ENCODE data around the gene UPF1.
A peak's percentile ranks its signal among the peaks of the same experiment; 100 is the strongest.

The UPF1 gene

GRCh38 chr19:18828786-18829185 lies 3.0 kb upstream of the UPF1 start:
- peaks cover 0 to 8% (median 0%) of the 10 kb centered on the region in 5 experiments for H3K9me3 ChIP-seq (ENCODE audit: control extremely low read depth in 1 of 5, control insufficient read depth in 4 of 5, insufficient read depth in 2 of 5, low read depth in 1 of 5, low read length in 4 of 5)
- DNase-seq: no peak
- CTCF ChIA-PET: interaction anchor here (0.7 to 1.1 kb wide), 2 partner anchors 19 to 20 kb away, joined by 3 read pairs; no protein-coding TSS in a partner anchor
- no peak overlapping the region for H3K27ac ChIP-seq (ENCODE audit: insufficient read depth in 1 of 2, low read depth in 1 of 2, low read length in 2 of 2, poor library complexity in 1 of 2, severe bottlenecking in 2 of 2)
- POLR2A ChIA-PET: interaction anchor here (0.6 kb wide), 1 partner anchor 277 kb away, joined by 12 read pairs; no protein-coding TSS in a partner anchor
- 65% methylated on average over 3 of the region's 6 CpGs for WGBS (ENCODE audit: insufficient coverage)
- H3K27me3 ChIP-seq (replicated peaks in 2 of 5; ENCODE audit: control insufficient read depth in 4 of 5, insufficient read depth in 5 of 5, low read length in 4 of 5): peaks cover 0 to 2% (median 0%) of the 10 kb centered on the region in 5 experiments
- peaks cover 3 to 17% (median 15%) of the 10 kb centered on the region in 4 experiments for H3K4me1 ChIP-seq (ENCODE audit: control extremely low read depth in 1 of 4, control insufficient read depth in 4 of 4, insufficient read depth in 4 of 4, low read length in 3 of 4)
- peaks cover 0 to 3% (median 0%) of the 10 kb centered on the region in 4 experiments for H3K36me3 ChIP-seq (ENCODE audit: control insufficient read depth in 4 of 4, insufficient read depth in 4 of 4, low read length in 3 of 4)
- H3K4me3 ChIP-seq (ENCODE audit: control insufficient read depth in 1 of 7, extremely low read depth in 1 of 7, insufficient read depth in 4 of 7, low read depth in 2 of 7, low read length in 6 of 7): no peak overlapping the region

GRCh38 chr19:18830488-18830887 lies 1.3 kb upstream of the UPF1 start:
- ChIA-PET CTCF (interaction anchor here (1.5 kb wide), 1 partner anchor 16 kb away, joined by 4 read pairs; no protein-coding TSS in a partner anchor), POLR2A (no interaction called here)
- no peak for DNase-seq
- no peak overlapping the region for H3K27ac ChIP-seq (ENCODE audit: insufficient read depth in 1 of 2, low read depth in 1 of 2, low read length in 2 of 2, poor library complexity in 1 of 2, severe bottlenecking in 2 of 2)
- H3K4me3 ChIP-seq (ENCODE audit: control insufficient read depth in 1 of 7, extremely low read depth in 1 of 7, insufficient read depth in 4 of 7, low read depth in 2 of 7, low read length in 6 of 7): no peak overlapping the region
- peaks cover 13 to 30% (median 24%) of the 10 kb centered on the region in 4 experiments for H3K4me1 ChIP-seq (ENCODE audit: control extremely low read depth in 1 of 4, control insufficient read depth in 4 of 4, insufficient read depth in 4 of 4, low read length in 3 of 4)
- peaks cover 1 to 19% (median 3%) of the 10 kb centered on the region in 4 experiments for H3K36me3 ChIP-seq (ENCODE audit: control insufficient read depth in 4 of 4, insufficient read depth in 4 of 4, low read length in 3 of 4)
- peaks cover 0 to 8% (median 0%) of the 10 kb centered on the region in 5 experiments for H3K9me3 ChIP-seq (ENCODE audit: control extremely low read depth in 1 of 5, control insufficient read depth in 4 of 5, insufficient read depth in 2 of 5, low read depth in 1 of 5, low read length in 4 of 5)
- WGBS (ENCODE audit: insufficient coverage): 100% methylated on average over 1 of the region's 2 CpGs
- H3K27me3 ChIP-seq (replicated peaks in 2 of 5; ENCODE audit: control insufficient read depth in 4 of 5, insufficient read depth in 5 of 5, low read length in 4 of 5): peaks cover 0 to 2% (median 0%) of the 10 kb centered on the region in 5 experiments

- Histone ChIP-seq H3K27me3 (replicated peaks in 2 of 5; ENCODE audit: control insufficient read depth in 4 of 5, insufficient read depth in 5 of 5, low read length in 4 of 5) (peaks cover 0 to 1% (median 0%) of the 10 kb centered on the region in 5 experiments), H3K27ac (ENCODE audit: insufficient read depth in 1 of 2, low read depth in 1 of 2, low read length in 2 of 2, poor library complexity in 1 of 2, severe bottlenecking in 2 of 2) (peak overlapping the region; percentile 43 to 83), H3K4me3 (ENCODE audit: control insufficient read depth in 1 of 7, extremely low read depth in 1 of 7, insufficient read depth in 4 of 7, low read depth in 2 of 7, low read length in 6 of 7) (peak overlapping the region; percentile 57 to 90 (median 70)), H3K4me1 (ENCODE audit: control extremely low read depth in 1 of 4, control insufficient read depth in 4 of 4, insufficient read depth in 4 of 4, low read length in 3 of 4) (peaks cover 13 to 35% (median 24%) of the 10 kb centered on the region in 4 experiments), H3K9me3 (ENCODE audit: control extremely low read depth in 1 of 5, control insufficient read depth in 4 of 5, insufficient read depth in 2 of 5, low read depth in 1 of 5, low read length in 4 of 5) (peaks cover 0 to under 1% (median 0%) of the 10 kb centered on the region in 5 experiments), H3K36me3 (ENCODE audit: control insufficient read depth in 4 of 4, insufficient read depth in 4 of 4, low read length in 3 of 4) (peaks cover 4 to 30% (median 11%) of the 10 kb centered on the region in 4 experiments)
- CTCF ChIA-PET: interaction anchor here (0.6 to 2.1 kb wide), 5 partner anchors 13 to 583 kb away, joined by 3 to 8 read pairs (median 3); no protein-coding TSS in a partner anchor
- POLR2A ChIA-PET: interaction anchor here (0.6 to 1.3 kb wide), 3 partner anchors 43 to 690 kb away, joined by 3 to 4 read pairs (median 4); no protein-coding TSS in a partner anchor
- peak; percentile 29 to 47 (median 36) for DNase-seq
- 0% methylated on average over 46 of the region's 69 CpGs for WGBS (ENCODE audit: insufficient coverage)
Measured at GRCh38 chr19:18832306-18833140, 764 bp downstream of the UPF1 start.

- Histone ChIP-seq H3K36me3 (ENCODE audit: control insufficient read depth in 4 of 4, insufficient read depth in 4 of 4, low read length in 3 of 4) (peaks cover 4 to 36% (median 14%) of the 10 kb centered on the region in 4 experiments), H3K27me3 (replicated peaks in 2 of 5; ENCODE audit: control insufficient read depth in 4 of 5, insufficient read depth in 5 of 5, low read length in 4 of 5) (peaks cover 0 to 1% (median 0%) of the 10 kb centered on the region in 5 experiments), H3K27ac (ENCODE audit: insufficient read depth in 1 of 2, low read depth in 1 of 2, low read length in 2 of 2, poor library complexity in 1 of 2, severe bottlenecking in 2 of 2) (peak overlapping the region; percentile 43 to 83), H3K9me3 (ENCODE audit: control extremely low read depth in 1 of 5, control insufficient read depth in 4 of 5, insufficient read depth in 2 of 5, low read depth in 1 of 5, low read length in 4 of 5) (no peaks in the 10 kb centered on the region), H3K4me1 (ENCODE audit: control extremely low read depth in 1 of 4, control insufficient read depth in 4 of 4, insufficient read depth in 4 of 4, low read length in 3 of 4) (peaks cover 13 to 35% (median 24%) of the 10 kb centered on the region in 4 experiments), H3K4me3 (ENCODE audit: control insufficient read depth in 1 of 7, extremely low read depth in 1 of 7, insufficient read depth in 4 of 7, low read depth in 2 of 7, low read length in 6 of 7) (peak overlapping the region; percentile 57 to 90 (median 70))
- peak in 1 of 3 donors; percentile 22 for DNase-seq
- CTCF ChIA-PET: interaction anchor here (0.6 to 2.1 kb wide), 3 partner anchors 12 to 584 kb away, joined by 3 to 8 read pairs (median 3); no protein-coding TSS in a partner anchor
- POLR2A ChIA-PET: no interaction called here
- WGBS (ENCODE audit: insufficient coverage): 1% methylated on average over 8 of the region's 9 CpGs
Measured at GRCh38 chr19:18833141-18833476, 1.4 kb downstream of the UPF1 start.

- WGBS (ENCODE audit: insufficient coverage): 40% methylated on average over 15 of the region's 18 CpGs
- CTCF ChIA-PET: interaction anchor here (0.8 to 5.3 kb wide), 2 partner anchors 13 to 240 kb away, joined by 4 to 41 read pairs; no protein-coding TSS in a partner anchor
- Histone ChIP-seq H3K27ac (ENCODE audit: insufficient read depth in 1 of 2, low read depth in 1 of 2, low read length in 2 of 2, poor library complexity in 1 of 2, severe bottlenecking in 2 of 2) (peak overlapping the region in 1 of 2 experiments; percentile 83), H3K27me3 (replicated peaks in 2 of 5; ENCODE audit: control insufficient read depth in 4 of 5, insufficient read depth in 5 of 5, low read length in 4 of 5) (no peaks in the 10 kb centered on the region), H3K4me3 (ENCODE audit: control insufficient read depth in 1 of 7, extremely low read depth in 1 of 7, insufficient read depth in 4 of 7, low read depth in 2 of 7, low read length in 6 of 7) (peak overlapping the region in 6 of 7 experiments; percentile 62 to 90 (median 76)), H3K9me3 (ENCODE audit: control extremely low read depth in 1 of 5, control insufficient read depth in 4 of 5, insufficient read depth in 2 of 5, low read depth in 1 of 5, low read length in 4 of 5) (no peaks in the 10 kb centered on the region), H3K4me1 (ENCODE audit: control extremely low read depth in 1 of 4, control insufficient read depth in 4 of 4, insufficient read depth in 4 of 4, low read length in 3 of 4) (peaks cover 13 to 35% (median 24%) of the 10 kb centered on the region in 4 experiments), H3K36me3 (ENCODE audit: control insufficient read depth in 4 of 4, insufficient read depth in 4 of 4, low read length in 3 of 4) (peaks cover 4 to 41% (median 16%) of the 10 kb centered on the region in 4 experiments)
- no peak for DNase-seq
- POLR2A ChIA-PET: interaction anchor here (0.6 kb wide), 1 partner anchor 113 kb away, joined by 3 read pairs; no protein-coding TSS in a partner anchor
Measured at GRCh38 chr19:18833849-18834643, 2.3 kb downstream of the UPF1 start.

- 100% methylated on average over 1 of the region's 4 CpGs for WGBS (ENCODE audit: insufficient coverage)
- POLR2A ChIA-PET: no interaction called here
Measured at GRCh38 chr19:18834644-18834984, 2.9 kb downstream of the UPF1 start.

More at GRCh38 chr19:18834644-18834984, 2.9 kb downstream of the UPF1 start:
- CTCF ChIA-PET: interaction anchor here (0.8 to 5.3 kb wide), 2 partner anchors 13 to 240 kb away, joined by 4 to 41 read pairs; no protein-coding TSS in a partner anchor
- DNase-seq: no peak
- Histone ChIP-seq H3K36me3 (ENCODE audit: control insufficient read depth in 4 of 4, insufficient read depth in 4 of 4, low read length in 3 of 4) (peaks cover 4 to 45% (median 17%) of the 10 kb centered on the region in 4 experiments), H3K27me3 (replicated peaks in 2 of 5; ENCODE audit: control insufficient read depth in 4 of 5, insufficient read depth in 5 of 5, low read length in 4 of 5) (no peaks in the 10 kb centered on the region), H3K4me1 (ENCODE audit: control extremely low read depth in 1 of 4, control insufficient read depth in 4 of 4, insufficient read depth in 4 of 4, low read length in 3 of 4) (peaks cover 13 to 37% (median 24%) of the 10 kb centered on the region in 4 experiments), H3K4me3 (ENCODE audit: control insufficient read depth in 1 of 7, extremely low read depth in 1 of 7, insufficient read depth in 4 of 7, low read depth in 2 of 7, low read length in 6 of 7) (peak overlapping the region in 2 of 7 experiments; percentile 67 to 83), H3K27ac (ENCODE audit: insufficient read depth in 1 of 2, low read depth in 1 of 2, low read length in 2 of 2, poor library complexity in 1 of 2, severe bottlenecking in 2 of 2) (peak overlapping the region in 1 of 2 experiments; percentile 83), H3K9me3 (ENCODE audit: control extremely low read depth in 1 of 5, control insufficient read depth in 4 of 5, insufficient read depth in 2 of 5, low read depth in 1 of 5, low read length in 4 of 5) (no peaks in the 10 kb centered on the region)
